ENCODE measurements around the gene VSX2.

DNA sequence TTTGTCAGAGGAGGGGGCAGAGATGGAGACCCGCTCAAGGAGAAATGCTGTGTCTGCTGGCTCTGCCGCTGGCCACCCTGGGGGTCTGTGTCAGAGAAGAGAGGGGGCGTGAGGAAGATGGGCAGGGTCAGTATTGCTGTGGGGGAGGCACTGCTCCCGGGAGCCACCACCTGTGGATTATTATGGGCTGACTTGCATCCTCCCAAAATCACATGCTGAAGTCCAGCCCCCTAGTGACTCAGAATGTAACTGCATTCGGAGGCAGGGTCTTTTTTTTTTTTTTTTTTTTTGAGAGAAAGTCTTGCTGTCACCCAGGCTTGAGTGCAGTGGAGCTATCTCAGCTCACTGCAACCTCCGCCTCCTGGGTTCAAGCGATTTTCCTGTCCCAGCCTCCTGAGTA, 51.2 kb downstream of the VSX2 start:
- no peak for TF ChIP-seq SIN3B (IDR thresholded peaks at IDR 0.05; ENCODE audit: low read length)
- no peak for TF ChIP-seq KLF9 (CRISPR knock-in tag; IDR thresholded peaks at IDR 0.05; ENCODE audit: low read depth)
- TF ChIP-seq POLR2A (IDR thresholded peaks at IDR 0.05; ENCODE audit: insufficient read depth in 1 of 2, low read depth in 2 of 2, low read length in 2 of 2), result no peak
- TF ChIP-seq ZBTB42 (CRISPR knock-in tag; IDR thresholded peaks at IDR 0.05), result no peak
- TF ChIP-seq ZNF83 (CRISPR knock-in tag; IDR thresholded peaks at IDR 0.05; ENCODE audit: borderline replicate concordance), result no peak
- 0 out of 2 replicates have a peak, but pooled peaks have one; percentile 25 for TF ChIP-seq CTCF (CRISPR knock-in tag; IDR thresholded peaks at IDR 0.05)
- no peak for TF ChIP-seq RARG (CRISPR knock-in tag; IDR thresholded peaks at IDR 0.05; ENCODE audit: low read depth)
- no peak for TF ChIP-seq MED13 (CRISPR knock-in tag; IDR thresholded peaks at IDR 0.05)
- no peak for TF ChIP-seq HNF4A (CRISPR knock-in tag; IDR thresholded peaks at IDR 0.05)
- TF ChIP-seq SIX1 (CRISPR knock-in tag; IDR thresholded peaks at IDR 0.05; ENCODE audit: borderline replicate concordance), result no peak
- TF ChIP-seq, protein P1, sequence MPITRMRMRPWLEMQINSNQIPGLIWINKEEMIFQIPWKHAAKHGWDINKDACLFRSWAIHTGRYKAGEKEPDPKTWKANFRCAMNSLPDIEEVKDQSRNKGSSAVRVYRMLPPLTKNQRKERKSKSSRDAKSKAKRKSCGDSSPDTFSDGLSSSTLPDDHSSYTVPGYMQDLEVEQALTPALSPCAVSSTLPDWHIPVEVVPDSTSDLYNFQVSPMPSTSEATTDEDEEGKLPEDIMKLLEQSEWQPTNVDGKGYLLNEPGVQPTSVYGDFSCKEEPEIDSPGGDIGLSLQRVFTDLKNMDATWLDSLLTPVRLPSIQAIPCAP (CRISPR knock-in tag; IDR thresholded peaks at IDR 0.05; ENCODE audit: low read depth), result no peak

All from HepG2 (cell line).